ENCODE data around the gene FOXB1. TPM values are rescaled to one million over a fixed set of nuclear protein-coding genes. Genes with fewer than 3 reads are reported as not detected.

The FOXB1 gene
- total and polyA plus RNA-seq, 9 of the 15 experiments (the other 6 are each of a cell fraction or from before 2014, with no cell fraction given): not detected

- no peak for DNase-seq (ENCODE audit: extremely low read depth in 1 of 4, low spot score in 3 of 4)
- CTCF ChIA-PET (ENCODE audit: low intra/inter-chr PET ratio): no interaction called here
- Histone ChIP-seq H3K4me2 (ENCODE audit: insufficient read depth, low read length) (no peak overlapping the region), H3K4me1 (replicated peaks in 1 of 2; ENCODE audit: control insufficient read depth in 2 of 2, insufficient read depth in 2 of 2, low read length in 2 of 2) (peaks cover 0 to 6% of the 10 kb centered on the region in 2 experiments; a peak in 1 of 5 replicates), H3K27ac (ENCODE audit: extremely low read depth, low read depth, low read length) (no peak overlapping the region), H3K79me2 (ENCODE audit: control insufficient read depth, insufficient read depth, low read length) (no peaks in the 10 kb centered on the region), H3K9me3 (replicated peaks; ENCODE audit: control insufficient read depth, insufficient read depth, low read depth, low read length) (no peaks in the 10 kb centered on the region), H3K9me1 (ENCODE audit: control insufficient read depth, insufficient read depth, low read length) (no peaks in the 10 kb centered on the region), H2AFZ (ENCODE audit: low read depth, low read length) (no peak overlapping the region), H3K4me3 (no peak overlapping the region), H4K20me1 (replicated peaks; ENCODE audit: control insufficient read depth, insufficient read depth, low read length) (no peaks in the 10 kb centered on the region), H3K9ac (ENCODE audit: insufficient read depth in 1 of 2, low read depth in 2 of 2, low read length in 2 of 2) (no peak overlapping the region), H3K36me3 (ENCODE audit: control insufficient read depth, insufficient read depth, low read length) (no peaks in the 10 kb centered on the region), H3K27me3 (ENCODE audit: control insufficient read depth in 2 of 2, insufficient read depth in 2 of 2, low read length in 2 of 2) (peaks cover 31 to 57% of the 10 kb centered on the region in 2 experiments)
- TF ChIP-seq ZBTB12 (CRISPR knock-in tag; IDR thresholded peaks at IDR 0.05): no peak
- TF ChIP-seq PCBP1 (IDR thresholded peaks at IDR 0.05; ENCODE audit: low read depth, low read length, poor library complexity, severe bottlenecking): no peak
- TF ChIP-seq ZKSCAN3 (CRISPR knock-in tag; IDR thresholded peaks at IDR 0.05): no peak
- TF ChIP-seq ADNP (tag; IDR thresholded peaks at IDR 0.05): no peak
- no peak for TF ChIP-seq SUPT5H (IDR thresholded peaks at IDR 0.05)
- no peak for TF ChIP-seq ZHX1 (conservative IDR thresholded peaks at IDR 0.05; ENCODE audit: low read length)
- TF ChIP-seq COPS2 (conservative IDR thresholded peaks at IDR 0.05): no peak
- no peak for TF ChIP-seq E4F1 (CRISPR knock-in tag; IDR thresholded peaks at IDR 0.05; ENCODE audit: borderline replicate concordance)
- TF ChIP-seq SIN3A (IDR thresholded peaks at IDR 0.05; ENCODE audit: borderline replicate concordance in 2 of 2, control insufficient read depth in 1 of 2, low read depth in 2 of 2, low read length in 2 of 2): no peak
- TF ChIP-seq EZH2 (IDR thresholded peaks at IDR 0.05; ENCODE audit: borderline replicate concordance, low read depth, low read length): no peak
- no peak for TF ChIP-seq ZKSCAN1 (IDR thresholded peaks at IDR 0.05; ENCODE audit: low read depth, low read length)
- no peak for TF ChIP-seq KHSRP (IDR thresholded peaks at IDR 0.05)
- TF ChIP-seq GATA2 (CRISPR knock-in tag; IDR thresholded peaks at IDR 0.05): no peak
- 2% methylated on average over 8 of the region's 8 CpGs for WGBS (ENCODE audit: insufficient coverage, low coverage, missing lambda C conversion rate)
- in situ Hi-C loops (cut with MboI) (no loop called here), intact Hi-C loops (cut with micrococcal nuclease) (no loop called here)
- ATAC-seq: no peak
- POLR2A ChIA-PET: no interaction called here
- no TSS peak for BruUV-seq (replicated peaks)
- no peak for FAIRE-seq
These were observed 9.6 kb upstream of the FOXB1 start for GRCh38 chr15:59994526-59994887.
